ENCODE data around the gene MACROD2.

The MACROD2 gene

GRCh38 chr20:15708984-15709598 lies 1713.8 kb downstream of the MACROD2 start:
- H3K4me3 ChIP-seq (ENCODE audit: low read length): no peak overlapping the region
- TF ChIP-seq CTCF (conservative IDR thresholded peaks at IDR 0.05; ENCODE audit: low read length): peak; percentile 30
- DNase-seq (ENCODE audit: low read depth): no peak

GRCh38 chr20:15710636-15711035 lies 1715.3 kb downstream of the MACROD2 start:
- H3K4me3 ChIP-seq (ENCODE audit: low read length): no peak overlapping the region
- no peak for TF ChIP-seq CTCF (conservative IDR thresholded peaks at IDR 0.05; ENCODE audit: low read length)
- DNase-seq (ENCODE audit: low read depth): no peak

GRCh38 chr20:15711177-15711576 lies 1715.9 kb downstream of the MACROD2 start:
- no peak for TF ChIP-seq CTCF (conservative IDR thresholded peaks at IDR 0.05; ENCODE audit: low read length)
- H3K4me3 ChIP-seq (ENCODE audit: low read length): no peak overlapping the region
- no peak for DNase-seq (ENCODE audit: low read depth)

GRCh38 chr20:15716256-15716655 lies 1720.9 kb downstream of the MACROD2 start:
- H3K4me3 ChIP-seq (ENCODE audit: low read length): no peak overlapping the region
- no peak for TF ChIP-seq CTCF (conservative IDR thresholded peaks at IDR 0.05; ENCODE audit: low read length)
- no peak for DNase-seq (ENCODE audit: low read depth)

- DNase-seq (ENCODE audit: low read depth): no peak
- no peak overlapping the region for H3K4me3 ChIP-seq (ENCODE audit: low read length)
- TF ChIP-seq CTCF (conservative IDR thresholded peaks at IDR 0.05; ENCODE audit: low read length): no peak
These were observed 1731.1 kb downstream of the MACROD2 start for GRCh38 chr20:15726416-15726815.

- H3K4me3 ChIP-seq (ENCODE audit: low read length): no peak overlapping the region
- DNase-seq (ENCODE audit: low read depth): no peak
- TF ChIP-seq CTCF (conservative IDR thresholded peaks at IDR 0.05; ENCODE audit: low read length): no peak
These were observed 1738.7 kb downstream of the MACROD2 start for GRCh38 chr20:15734052-15734451.

GRCh38 chr20:15739035-15739434 lies 1743.7 kb downstream of the MACROD2 start:
- no peak overlapping the region for H3K4me3 ChIP-seq (ENCODE audit: low read length)
- DNase-seq (ENCODE audit: low read depth): no peak
- TF ChIP-seq CTCF (conservative IDR thresholded peaks at IDR 0.05; ENCODE audit: low read length): no peak
